Skeletal muscle tissue (tissue), 4 donors: ENCODE measurements around the gene SMIM24. TPM values are rescaled to one million over a fixed set of nuclear protein-coding genes. Genes with fewer than 3 reads are reported as not detected.

Source experiments
- H3K27ac ChIP-seq: one replicate; pipeline ENCODE4 v1.7.0; 2013; ENCODE audit warnings: mild to moderate bottlenecking, low read depth, low read length, inconsistent platforms
- H3K27me3 ChIP-seq, 3 donors: one replicate each; pipeline ENCODE4 v1.7.0; 2013; ENCODE audit warnings: low read length in 3 of 3; ENCODE audit not compliant: control insufficient read depth in 3 of 3, insufficient read depth in 3 of 3
- H3K36me3 ChIP-seq, 3 donors: one replicate each; pipeline ENCODE4 v1.7.0; 2013; ENCODE audit warnings: low read length in 3 of 3; ENCODE audit not compliant: control insufficient read depth in 3 of 3, insufficient read depth in 3 of 3
- H3K4me1 ChIP-seq, 3 donors: one replicate each; pipeline ENCODE4 v1.7.0; 2013; ENCODE audit warnings: low read length in 3 of 3, mild to moderate bottlenecking in 3 of 3; ENCODE audit not compliant: control insufficient read depth in 3 of 3, insufficient read depth in 3 of 3
- H3K4me3 ChIP-seq, 3 donors: one replicate each; pipeline ENCODE4 v1.7.0; 2013; ENCODE audit warnings: low read length in 3 of 3
- H3K9ac ChIP-seq, 3 donors: one replicate each; pipeline ENCODE4 v1.7.0; 2013; ENCODE audit warnings: low read length in 3 of 3, mild to moderate bottlenecking in 3 of 3, moderate library complexity in 2 of 3, low read depth in 1 of 3
- H3K9me3 ChIP-seq, 3 donors: one replicate each; pipeline ENCODE4 v1.7.0; 2013; ENCODE audit warnings: low read length in 3 of 3; ENCODE audit not compliant: control insufficient read depth in 3 of 3
- total RNA-seq: library from RNA; depleted of rRNA; stranded (reverse); fragments of >200 nt; gene quantifications from one replicate; pipeline ENCODE4 v1.2.3, GENCODE V29; 2014
- donor health status: Osteomylitis.

Gene SMIM24
- total RNA-seq, 1 donor from 2014 or later: not detected

DNA sequence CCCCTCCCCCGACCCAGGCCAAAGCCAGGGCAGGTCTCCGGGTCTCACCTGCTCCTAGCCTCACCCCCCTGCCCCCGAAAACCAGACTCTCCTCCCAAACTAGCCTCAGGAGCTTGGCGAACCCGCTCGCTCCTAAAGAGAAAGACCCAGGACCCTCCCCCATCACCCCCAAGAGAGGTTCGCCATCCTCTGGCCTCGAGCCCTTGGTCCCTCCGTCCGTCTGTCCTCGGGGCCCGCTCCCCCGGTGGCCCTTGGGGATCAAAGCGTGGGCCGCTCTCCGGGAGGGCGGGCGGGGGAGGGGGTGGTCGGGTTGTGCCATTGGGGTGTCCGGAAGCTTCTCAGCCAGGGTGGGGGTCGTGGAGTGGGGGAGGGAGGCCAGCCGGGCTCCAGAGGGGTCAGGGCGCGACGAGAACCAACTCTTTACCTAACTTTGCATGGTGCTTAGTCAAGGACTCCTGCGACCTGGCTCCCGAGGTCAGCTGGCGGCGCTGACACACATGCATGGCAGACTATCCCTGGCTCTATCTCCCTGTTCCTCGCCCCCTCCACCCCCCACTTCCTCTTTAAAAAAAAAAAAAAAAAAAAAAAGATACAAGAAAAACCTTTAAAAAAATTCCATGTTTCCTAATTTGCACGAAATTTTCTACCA, 15.6 kb downstream of the SMIM24 start:
- H3K27ac ChIP-seq: no peak overlapping the region
- no peaks in the 10 kb centered on the region for H3K27me3 ChIP-seq
- peaks cover 4 to 8% (median 5%) of the 10 kb centered on the region in 3 donors for H3K36me3 ChIP-seq
- H3K4me1 ChIP-seq: peaks cover 7 to 13% (median 7%) of the 10 kb centered on the region in 3 donors
- no peak overlapping the region for H3K9ac ChIP-seq
- no peaks in the 10 kb centered on the region for H3K9me3 ChIP-seq
- H3K4me3 ChIP-seq: no peak overlapping the region

DNA sequence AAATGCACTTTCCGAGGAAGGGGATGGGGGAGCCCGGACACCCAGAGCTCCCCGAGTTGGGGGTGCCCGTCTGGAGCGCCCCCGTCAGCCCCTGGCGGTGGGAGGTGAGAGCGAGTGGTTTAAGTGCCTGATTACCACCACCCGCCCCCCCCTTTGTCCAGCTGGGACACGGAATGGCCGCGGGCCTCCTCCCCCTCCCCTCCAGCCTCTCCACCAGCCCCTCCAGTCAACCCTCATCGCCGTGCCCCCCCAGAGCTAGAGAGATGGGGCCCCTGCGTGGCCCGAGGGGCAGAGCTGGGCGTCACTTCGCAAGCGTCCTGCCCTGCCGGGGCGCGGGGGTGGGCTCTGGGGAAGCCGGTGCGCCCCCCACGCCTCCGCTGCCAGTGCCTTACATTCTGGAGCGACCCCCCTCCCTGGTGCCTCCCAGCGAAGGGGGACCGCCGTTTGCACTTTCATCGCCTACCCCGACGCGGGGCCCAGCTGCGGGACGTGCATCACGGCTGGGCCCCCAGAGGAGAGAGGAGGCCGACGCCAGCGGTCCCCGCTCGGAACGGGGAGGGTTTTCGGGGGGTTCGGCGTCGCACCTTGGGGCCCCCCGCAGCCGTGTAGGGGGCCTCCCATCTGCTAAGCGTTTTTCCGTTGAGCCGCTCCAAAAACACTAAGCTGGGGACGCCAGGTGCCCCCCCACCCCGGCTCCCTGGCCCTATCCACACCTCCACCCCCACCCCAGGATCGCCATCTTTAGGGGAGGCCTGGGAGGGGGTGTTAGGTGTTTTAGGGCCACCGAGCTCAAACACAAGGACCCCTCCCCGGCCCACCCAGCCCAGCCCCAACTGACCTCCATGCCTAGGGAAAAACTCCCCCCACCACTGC, 16.4 kb downstream of the SMIM24 start:
- no peak overlapping the region for H3K4me3 ChIP-seq
- H3K9ac ChIP-seq: no peak overlapping the region
- no peaks in the 10 kb centered on the region for H3K9me3 ChIP-seq
- H3K27ac ChIP-seq: no peak overlapping the region
- H3K4me1 ChIP-seq: peaks cover 12 to 19% (median 14%) of the 10 kb centered on the region in 3 donors
- no peaks in the 10 kb centered on the region for H3K27me3 ChIP-seq
- peaks cover 4 to 8% (median 5%) of the 10 kb centered on the region in 3 donors for H3K36me3 ChIP-seq

DNA sequence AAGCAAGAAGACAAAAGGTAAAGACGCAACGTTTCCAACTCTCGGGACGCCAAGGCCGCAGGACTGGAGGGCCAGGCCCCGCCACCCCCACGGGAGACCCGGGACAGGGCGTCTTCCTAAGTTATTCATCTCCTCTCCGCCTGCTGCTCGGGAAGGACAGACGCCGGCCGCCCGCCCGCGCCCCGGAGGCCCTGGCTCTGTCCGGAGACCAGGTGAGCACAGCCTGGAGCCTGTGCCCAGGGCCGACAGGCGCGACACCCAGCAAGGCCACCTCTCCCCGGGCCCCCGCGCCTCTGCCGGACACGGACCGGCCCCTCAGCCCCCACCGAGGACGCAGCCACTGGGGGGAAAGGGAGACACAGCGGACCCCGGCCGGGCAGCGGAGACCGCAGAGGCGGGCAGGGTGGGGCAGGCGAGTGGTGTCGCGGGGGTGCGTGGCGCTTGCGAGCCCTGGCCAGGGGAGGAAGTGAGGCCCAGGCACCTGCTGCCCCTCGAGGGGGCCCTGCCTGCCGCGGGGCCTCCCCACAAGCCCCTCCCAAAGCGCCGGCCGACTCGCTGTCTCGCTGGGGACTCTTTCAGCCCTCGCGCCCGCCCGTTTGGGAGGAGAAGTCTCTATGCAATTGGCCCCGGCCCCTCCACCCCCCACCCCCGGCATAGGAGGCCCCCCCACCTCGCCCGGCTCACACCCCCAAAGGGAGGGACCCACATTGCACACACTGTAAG, 17.2 kb downstream of the SMIM24 start:
- Histone ChIP-seq H3K4me1 (peaks cover 16 to 27% (median 18%) of the 10 kb centered on the region in 3 donors), H3K36me3 (peaks cover 5 to 8% (median 7%) of the 10 kb centered on the region in 3 donors), H3K27me3 (no peaks in the 10 kb centered on the region), H3K4me3 (no peak overlapping the region), H3K27ac (no peak overlapping the region), H3K9ac (no peak overlapping the region), H3K9me3 (no peaks in the 10 kb centered on the region)

DNA sequence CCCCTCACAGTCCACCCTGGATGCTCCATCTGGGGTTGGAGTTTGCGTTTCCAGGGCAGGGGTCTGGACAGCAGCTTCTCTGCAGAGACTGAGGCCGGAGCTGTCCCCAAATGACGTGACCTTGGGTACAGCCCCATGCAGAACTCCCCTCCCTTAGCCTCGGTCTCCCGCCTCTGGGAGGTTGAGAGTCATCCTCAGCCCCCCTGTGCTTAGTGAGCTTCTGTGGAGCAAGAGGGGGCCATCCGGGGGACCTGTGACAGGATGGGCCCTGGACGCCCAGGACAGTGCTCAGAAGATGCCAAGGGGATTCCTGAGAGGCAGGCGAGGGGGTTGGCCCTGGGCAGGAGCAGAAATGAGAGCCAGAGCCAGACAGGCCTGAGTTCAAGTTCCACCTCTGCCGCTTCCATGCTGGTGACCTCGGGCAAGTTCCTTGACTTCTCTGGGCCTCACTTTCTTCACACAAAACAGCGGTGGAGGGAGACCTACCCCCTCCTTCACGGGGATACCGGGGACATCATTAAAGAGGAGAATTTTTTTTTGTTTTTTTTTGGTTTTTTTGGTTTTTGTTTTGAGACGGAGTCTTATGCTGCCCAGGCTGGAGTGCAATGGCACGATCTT, 20.3 kb downstream of the SMIM24 start:
- no peak overlapping the region for H3K4me3 ChIP-seq
- peak overlapping the region; percentile 74 for H3K27ac ChIP-seq
- peaks cover 19 to 30% (median 27%) of the 10 kb centered on the region in 3 donors for H3K4me1 ChIP-seq
- no peaks in the 10 kb centered on the region for H3K27me3 ChIP-seq
- H3K9me3 ChIP-seq: no peaks in the 10 kb centered on the region
- peak overlapping the region in 1 of 3 donors; percentile 8 for H3K9ac ChIP-seq
- peaks cover 16 to 24% (median 20%) of the 10 kb centered on the region in 3 donors for H3K36me3 ChIP-seq

DNA sequence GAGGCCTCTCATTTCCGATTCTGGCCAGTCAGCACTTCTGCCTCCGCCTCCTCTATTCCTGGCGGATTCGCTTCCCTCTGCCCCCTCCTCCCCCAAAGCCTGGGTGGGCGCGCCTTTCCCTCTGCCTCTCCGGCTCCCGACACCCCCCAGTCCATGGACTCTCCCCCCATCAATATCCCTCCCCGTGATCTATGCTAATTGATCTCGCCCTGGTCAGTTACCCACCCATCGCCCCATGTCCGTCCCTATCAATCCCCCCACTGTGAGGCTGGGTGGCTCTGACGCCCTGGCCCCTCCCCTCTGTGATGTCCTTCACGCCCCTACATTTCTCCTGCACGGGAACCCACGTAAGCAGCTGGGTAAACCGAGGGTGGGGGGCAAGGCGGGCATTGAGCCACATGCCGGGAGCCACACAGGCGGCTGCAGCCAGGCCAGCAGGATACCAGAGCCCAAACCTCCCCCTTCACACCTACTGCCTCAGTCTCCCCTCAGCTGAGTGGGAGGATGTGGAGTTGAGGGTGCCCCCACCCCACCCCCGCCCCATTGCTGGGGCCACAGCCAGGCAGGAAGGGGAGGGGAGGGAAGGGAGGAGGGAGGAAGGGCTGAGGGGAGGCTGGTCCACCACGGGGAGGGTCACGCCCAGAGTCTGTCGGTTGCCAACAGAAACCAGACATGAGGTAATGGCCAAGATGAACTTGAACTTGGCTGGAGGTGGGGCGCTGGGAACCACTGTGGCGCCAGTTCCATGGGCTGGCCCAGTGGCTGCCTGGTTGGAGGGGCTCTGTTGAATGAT, 21.0 kb downstream of the SMIM24 start:
- Histone ChIP-seq H3K4me3 (no peak overlapping the region), H3K9me3 (no peaks in the 10 kb centered on the region), H3K27ac (peak overlapping the region; percentile 74), H3K36me3 (peaks cover 23 to 32% (median 28%) of the 10 kb centered on the region in 3 donors), H3K9ac (peak overlapping the region in 2 of 3 donors; percentile 40 to 45), H3K27me3 (no peaks in the 10 kb centered on the region), H3K4me1 (peaks cover 19 to 30% (median 27%) of the 10 kb centered on the region in 3 donors)

DNA sequence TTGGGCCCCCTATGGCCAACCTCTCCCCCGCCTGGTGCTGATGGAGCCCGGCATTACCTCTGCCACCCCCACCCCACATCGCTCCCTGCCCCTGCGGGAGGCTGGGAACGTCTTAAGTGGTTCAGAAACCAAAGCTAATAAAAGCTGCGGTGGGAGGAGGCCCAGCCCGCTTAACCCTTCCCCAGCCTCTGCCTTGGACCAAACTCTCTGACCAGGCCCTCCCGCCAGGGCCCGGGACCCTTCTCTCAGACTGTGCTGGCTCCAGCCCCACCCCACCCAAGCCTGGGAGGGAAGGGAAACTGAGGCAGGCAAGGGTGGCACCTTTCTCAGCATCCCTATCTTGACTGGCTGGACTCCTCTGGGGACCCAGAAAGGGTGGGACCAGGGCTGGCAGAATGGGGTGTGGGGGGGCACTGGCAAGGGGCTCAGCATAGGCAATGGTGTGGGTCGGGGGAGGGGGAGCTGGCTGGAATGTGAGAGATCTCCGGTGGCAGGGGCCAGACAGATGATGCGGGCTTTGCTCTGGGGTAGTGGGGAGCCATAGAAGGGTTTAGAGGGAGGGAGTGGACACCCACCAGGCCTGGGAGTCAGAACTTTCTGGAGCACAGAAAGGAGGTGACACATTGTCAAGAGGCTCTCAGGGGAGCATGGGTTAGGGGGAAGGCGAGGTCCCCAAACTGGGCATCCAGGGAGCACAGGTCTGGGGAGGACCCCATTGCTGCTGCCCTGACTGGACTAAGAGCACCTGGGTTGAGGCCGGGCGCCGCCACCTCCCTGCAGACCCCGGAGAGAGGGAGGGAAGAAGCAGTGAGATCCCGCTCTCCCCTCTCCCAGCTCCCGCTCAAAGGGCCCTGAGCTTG, 21.9 kb downstream of the SMIM24 start:
- Histone ChIP-seq H3K9me3 (no peaks in the 10 kb centered on the region), H3K4me1 (peaks cover 19 to 30% (median 27%) of the 10 kb centered on the region in 3 donors), H3K27me3 (no peaks in the 10 kb centered on the region), H3K27ac (peak overlapping the region; percentile 74), H3K4me3 (no peak overlapping the region), H3K36me3 (peaks cover 30 to 40% (median 36%) of the 10 kb centered on the region in 3 donors), H3K9ac (peak overlapping the region in 2 of 3 donors; percentile 40 to 45)

DNA sequence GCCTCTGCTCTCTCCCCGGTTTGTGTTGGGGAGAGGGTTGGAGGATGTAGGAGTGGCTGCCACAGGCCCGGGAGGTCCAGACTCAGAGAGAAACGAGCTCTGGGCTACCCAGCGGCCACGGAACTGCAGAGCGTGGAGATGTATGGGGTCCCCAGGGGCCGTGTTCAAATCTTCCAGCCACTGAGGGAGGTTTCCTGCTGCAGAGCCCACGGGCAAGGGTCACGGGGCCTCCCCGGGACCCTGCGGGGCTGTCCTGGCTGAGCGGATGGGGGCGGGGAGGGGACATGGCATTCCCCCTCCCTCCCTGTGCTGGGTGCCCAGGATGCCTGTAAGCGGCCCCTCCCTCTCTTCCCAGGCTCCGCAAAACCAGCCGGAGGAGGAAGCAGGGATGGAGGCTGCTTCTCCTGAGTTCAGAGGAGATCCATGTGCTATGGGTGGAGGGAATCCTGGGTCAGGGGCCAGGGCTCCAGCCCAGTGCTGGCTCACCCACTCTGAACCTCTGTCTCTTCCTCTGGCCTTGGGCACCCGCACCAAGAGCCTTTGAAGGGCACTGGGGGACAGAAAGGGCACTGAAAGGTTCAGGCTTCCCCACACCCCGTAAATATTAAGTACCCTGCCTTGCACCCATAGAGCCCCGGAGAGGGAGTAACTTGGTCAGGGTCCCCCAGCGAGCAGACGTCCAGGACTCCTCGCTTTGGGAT, 22.6 kb downstream of the SMIM24 start:
- peak overlapping the region in 2 of 3 donors; percentile 1 to 14 for H3K9ac ChIP-seq

DNA sequence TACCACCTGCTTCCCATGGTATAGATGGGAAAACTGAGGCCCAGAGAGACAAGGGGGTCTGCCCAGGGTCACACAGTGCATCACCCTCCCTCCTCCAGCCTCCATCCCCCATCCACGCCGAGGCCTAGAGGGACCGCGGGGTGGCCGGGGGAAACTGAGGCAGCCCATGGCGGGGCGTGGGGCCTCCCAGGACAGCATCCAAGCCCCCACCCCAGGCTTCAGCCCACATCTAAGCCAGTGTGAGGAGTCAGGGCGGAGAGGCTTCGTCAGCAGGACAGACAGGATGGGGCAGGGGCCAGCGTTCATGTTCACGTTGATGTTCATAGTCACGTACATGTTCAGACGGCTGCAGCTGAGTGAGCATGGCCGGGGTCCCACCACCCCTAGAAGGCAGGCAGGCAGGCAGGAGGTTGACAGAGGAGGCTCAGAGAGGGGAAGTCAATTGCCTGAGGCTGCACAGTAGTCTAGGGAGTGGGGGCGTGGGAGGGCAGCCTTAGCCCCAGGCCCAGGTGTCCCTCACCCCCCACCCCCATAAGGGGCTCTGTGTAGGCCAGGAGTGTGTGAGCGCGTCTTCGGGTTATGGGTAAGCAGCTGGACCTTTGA, 23.3 kb downstream of the SMIM24 start:
- Histone ChIP-seq H3K9ac (no peak overlapping the region), H3K36me3 (peaks cover 38 to 49% (median 47%) of the 10 kb centered on the region in 3 donors), H3K9me3 (no peaks in the 10 kb centered on the region), H3K4me3 (no peak overlapping the region), H3K27me3 (no peaks in the 10 kb centered on the region), H3K27ac (peak overlapping the region; percentile 74), H3K4me1 (peaks cover 19 to 30% (median 27%) of the 10 kb centered on the region in 3 donors)

More for the DNA sequence above, 22.6 kb downstream of the SMIM24 start:
- peaks cover 19 to 30% (median 27%) of the 10 kb centered on the region in 3 donors for H3K4me1 ChIP-seq
- H3K27me3 ChIP-seq: no peaks in the 10 kb centered on the region
- peak overlapping the region; percentile 74 for H3K27ac ChIP-seq
- H3K4me3 ChIP-seq: no peak overlapping the region
- H3K36me3 ChIP-seq: peaks cover 36 to 47% (median 40%) of the 10 kb centered on the region in 3 donors
- no peaks in the 10 kb centered on the region for H3K9me3 ChIP-seq
